HG02588 (cell line): Measurements from ENCODE around the gene MCM9.

Experiments
- ATAC-seq: cut with Tn5 transposase; IDR thresholded peaks from one replicate; pipeline ENCODE4 v1.9.1; 2021; ENCODE audit warnings: mild to moderate bottlenecking, moderate library complexity; ENCODE audit not compliant: unreplicated experiment

Gene MCM9

DNA sequence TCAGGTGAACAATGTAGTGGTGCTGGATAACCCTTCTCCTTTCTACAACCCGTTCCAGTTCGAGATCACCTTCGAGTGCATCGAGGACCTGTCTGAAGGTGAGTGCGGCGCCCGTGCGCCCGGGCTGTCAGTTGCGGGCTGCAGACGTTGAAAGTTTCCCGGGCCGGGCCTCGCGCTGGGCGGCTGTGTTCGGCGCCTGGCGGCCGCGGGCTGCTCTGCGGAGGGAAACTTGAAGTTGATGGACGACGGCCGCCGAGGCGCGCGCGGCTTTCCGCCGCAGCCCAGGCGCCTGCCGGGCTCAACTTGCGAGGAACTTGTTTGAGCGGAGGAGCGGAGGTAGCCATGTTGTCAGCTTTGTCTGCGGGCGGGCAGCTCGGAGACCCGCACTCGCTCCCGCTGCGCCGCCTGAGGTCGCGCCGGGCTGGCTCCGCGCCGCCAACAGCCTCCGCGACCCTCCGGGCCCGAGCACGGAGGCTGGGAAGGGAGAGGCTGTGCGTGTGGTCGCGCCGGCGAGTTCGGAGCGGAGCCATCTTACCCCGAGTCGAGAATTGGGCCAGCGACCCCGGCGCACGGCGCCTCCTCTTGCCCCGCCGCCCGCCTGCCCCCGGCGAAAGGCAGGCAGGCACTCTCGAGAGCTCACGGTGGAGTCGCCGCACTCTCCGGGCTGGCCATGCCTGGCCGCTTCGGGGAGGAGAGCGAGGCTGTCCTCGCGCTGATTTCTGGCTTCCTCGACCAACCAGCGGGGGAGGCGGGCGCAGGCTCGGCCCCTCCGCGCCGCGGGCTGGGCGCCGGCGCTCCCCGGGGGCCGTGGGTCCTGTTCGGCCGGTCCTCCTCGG lies 40.3 kb downstream of the MCM9 start:
- ATAC-seq: peak; percentile 37

DNA sequence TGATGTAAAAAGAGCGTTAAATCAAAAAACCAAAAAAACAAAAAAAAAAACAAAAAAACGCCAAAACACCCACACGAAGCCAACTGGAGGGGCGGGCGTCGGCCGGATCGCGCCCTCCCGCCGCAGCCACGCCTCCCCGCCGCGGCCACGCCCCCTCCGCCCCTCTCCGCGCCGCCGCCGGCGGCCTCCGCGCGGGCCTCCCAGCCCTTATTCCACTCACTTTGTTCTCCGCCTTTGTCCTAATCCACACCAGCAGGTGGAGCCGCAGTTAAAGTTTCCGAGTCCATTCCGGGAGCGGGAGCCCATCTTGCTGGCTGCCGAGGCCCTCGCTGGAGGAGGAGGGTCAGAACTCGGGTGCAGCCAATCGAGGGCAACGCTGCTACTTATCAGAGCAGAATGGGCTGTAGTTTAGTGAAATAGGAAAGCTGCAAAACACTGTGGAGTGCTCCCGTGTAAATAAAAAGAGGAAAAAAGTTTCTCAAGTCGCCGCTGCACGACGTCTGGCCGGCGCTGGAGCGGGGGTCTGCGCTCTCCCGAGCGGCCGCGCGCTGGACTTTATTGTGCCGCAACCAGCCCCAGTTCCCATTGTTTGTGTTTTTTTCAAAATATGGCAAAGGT lies 41.0 kb downstream of the MCM9 start, which contains the start of gene ASF1A:
Gene ASF1A, plus strand, starts transcription at position 346 of the 618 bp plus-strand sequence. Its CDS starts 262 bp downstream, at position 608.
- ATAC-seq: peak; percentile 60

DNA sequence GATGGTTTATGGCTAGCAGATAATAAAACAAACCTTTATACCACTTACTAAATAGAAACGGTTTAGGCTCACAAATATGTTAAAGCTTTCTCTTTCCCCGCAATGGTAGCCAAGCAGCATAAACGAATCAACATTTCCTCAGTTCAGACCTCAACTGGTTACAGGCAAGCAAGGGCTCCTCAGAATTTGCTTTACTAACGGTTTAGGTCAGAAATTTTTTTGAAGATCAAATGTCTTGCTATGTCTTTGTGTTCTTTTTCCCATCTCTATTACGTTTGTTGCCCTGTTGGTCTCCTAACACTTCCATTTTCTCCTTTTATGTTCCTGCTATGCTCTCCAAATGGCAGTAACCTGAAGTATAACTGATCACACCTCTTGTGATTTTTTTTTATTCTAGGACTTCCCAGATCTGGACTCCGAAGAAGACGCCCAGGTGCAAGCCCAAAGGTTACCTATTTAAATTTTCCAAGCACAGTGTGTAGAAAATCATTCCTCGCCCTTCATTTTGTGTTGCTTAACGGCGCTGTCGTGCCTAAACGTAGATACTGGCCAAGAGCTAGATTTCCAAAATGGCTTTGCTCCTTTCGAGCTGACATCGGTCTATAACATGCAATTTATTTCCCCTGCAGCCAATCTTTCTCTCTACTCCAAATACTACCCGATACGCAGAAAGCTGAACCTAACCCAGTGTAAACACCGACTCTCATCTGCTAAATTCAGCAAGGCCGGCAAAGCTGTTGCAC lies 41.7 kb downstream of the MCM9 start:
- ATAC-seq: no peak

DNA sequence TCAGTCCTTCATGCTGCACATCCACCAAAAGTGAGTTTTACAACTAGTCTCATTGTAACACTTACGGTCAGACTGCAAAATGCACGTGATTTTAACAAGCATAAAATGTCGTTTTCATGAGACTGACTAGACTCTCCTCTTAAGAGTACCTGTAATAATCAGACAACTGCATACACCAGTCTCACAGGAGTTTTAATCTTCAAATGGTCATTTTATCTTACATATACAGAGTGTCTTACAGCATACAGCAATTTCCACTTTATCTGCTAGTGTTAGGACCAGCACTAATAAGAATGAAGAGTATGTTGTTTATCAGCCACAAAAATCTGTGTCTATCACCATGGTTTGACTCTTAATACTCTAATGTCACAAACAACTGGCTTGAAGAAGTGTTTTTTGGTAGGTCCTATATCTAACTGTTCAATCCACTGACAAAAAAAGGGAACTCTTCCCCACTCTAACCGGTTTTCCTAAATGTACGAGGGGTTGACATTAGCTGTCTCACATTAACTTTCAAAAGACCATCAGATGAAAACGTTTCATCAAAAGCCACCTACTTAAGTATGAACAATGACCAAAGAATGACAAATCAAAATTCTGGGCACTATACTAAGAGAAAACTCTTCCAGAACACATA lies 42.5 kb downstream of the MCM9 start:
- no peak for ATAC-seq

DNA sequence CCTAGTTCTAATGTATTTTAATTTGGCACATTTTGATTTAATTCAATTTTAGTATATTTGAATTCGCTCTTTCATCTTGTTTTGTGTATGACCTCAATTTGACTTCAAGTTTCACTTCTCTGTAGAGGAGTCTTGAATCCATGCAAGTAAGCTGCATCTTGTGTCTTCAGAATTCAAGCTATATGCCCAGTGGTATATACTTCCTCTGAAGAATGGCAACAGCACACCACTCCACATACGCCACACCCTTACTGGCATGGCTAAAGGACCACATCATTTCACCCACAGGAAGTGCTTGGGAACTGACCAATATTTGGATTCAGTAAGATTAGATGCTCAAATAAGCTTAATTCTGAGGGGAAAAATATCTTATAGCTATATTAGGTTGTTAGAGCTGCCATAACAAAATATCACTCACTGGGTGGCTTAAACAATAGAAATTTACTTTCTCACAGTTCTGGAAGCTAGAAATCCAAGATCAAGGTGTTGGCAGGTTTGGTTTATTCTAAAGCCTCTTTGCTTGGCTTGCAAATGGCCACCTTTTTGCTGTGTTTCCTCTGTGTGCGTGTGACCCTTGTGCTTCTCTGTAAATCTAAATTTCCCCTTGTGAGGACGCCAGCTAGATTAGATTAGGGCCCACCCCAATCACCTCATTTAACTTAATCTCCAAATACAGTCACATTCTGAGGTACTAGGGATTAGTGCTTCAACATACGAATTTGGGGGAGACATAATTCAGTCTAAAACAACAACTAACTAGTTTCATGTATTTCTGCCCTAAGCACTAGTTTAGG lies 43.8 kb downstream of the MCM9 start:
- no peak for ATAC-seq

DNA sequence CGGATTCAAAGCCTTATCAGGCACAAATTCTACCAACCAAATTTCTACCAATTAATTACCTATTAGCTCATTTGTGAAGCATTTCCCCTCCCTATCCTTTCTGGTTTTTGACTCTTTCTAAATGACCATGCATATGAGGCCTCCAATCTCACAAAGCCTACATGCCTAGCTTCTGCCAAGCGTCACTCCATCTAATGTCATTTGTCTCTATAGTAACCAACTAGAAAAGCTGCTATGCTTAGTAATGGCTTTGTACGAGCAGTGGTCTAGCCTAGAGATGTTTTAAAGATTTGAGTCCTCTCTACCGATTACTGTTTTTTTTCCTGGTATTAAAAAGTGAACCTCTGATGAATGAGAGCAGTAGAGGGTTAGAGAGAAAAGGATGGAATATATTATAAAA lies 45.8 kb downstream of the MCM9 start:
- no peak for ATAC-seq

DNA sequence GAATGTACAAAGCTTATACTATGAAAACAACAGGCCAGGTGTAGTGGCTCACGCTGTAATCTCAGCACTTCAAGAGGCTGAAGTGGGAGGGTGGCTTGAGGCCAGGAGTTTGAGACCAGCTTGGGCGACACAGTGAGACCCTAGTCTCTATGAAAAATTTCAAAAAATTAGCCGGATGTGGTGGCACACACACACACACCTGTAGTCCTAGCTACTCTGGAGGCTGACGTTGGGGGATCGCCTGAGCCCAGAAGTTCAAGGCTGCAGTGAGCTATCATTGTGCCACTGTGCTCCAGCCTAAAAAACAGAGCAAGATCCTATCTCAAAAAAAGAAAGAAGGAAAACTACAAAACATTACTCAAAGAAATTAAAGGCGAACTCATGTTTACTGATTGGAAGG lies 48.3 kb downstream of the MCM9 start:
- ATAC-seq: no peak

DNA sequence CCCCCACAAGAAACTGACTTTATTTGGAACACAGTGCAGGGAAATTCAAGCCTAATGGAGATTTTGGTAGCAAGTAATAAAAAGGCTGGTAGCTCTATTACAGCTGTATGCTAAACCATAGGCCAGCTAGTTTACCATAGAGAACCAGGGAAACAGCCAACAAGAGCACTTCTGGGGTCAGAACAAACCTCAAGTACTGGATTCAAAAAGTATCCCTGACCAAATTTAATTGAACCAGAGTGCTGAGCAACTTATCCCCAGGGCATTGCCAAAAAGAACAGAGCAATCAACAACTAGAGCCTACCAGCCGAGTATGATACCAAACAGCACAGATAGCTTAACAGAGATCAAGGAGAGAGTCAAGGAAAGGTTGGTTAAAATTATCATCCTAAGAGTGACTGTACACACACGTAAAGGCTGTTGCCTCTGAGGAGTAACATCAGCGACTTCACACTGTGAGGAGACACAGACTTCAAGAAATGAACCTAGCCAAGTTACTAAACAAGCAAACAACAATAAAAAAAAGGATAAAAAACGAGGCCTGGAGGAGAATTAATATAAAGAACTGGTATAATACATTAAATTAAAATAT lies 52.5 kb downstream of the MCM9 start:
- no peak for ATAC-seq

DNA sequence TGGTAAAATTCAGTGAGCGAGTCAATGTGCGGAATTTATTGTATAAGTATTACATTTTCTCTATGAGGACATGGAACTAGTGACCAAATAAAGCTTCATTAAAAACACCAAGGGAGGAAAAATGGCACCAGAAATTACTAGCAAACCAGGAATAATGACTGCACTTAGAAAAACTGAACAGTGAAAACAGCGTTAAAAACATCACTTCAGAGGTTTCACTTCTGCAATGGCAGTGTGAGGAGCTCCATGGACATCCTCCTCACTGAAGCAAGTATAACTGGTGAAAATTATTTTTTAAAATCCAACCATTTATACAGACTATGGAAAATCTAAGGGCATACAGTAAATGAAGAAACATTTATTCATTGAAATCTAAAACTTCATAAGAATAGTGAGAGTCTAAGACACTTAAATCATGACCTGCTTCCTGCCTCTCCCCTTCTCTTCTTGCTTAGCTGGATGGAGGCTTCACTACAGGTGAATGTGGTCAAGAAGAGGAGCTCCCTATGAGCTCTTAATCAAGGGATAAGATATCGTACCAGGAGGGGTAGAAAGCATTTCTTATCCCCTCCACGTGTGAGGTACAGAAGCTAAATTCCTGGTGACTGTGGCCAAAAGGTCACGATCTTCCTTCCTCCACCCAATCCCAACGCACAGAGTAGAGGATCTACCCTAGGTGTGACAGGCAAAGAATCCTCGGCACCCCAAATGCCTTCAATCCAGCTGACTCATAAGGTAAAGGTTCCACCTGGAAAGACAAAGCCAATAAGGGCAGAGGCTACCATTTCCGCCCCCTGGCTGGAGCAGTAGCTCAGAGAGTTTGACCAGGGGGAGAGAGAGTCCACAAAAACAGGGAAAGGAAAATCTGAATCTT lies 53.3 kb downstream of the MCM9 start:
- peak; percentile 84 for ATAC-seq

DNA sequence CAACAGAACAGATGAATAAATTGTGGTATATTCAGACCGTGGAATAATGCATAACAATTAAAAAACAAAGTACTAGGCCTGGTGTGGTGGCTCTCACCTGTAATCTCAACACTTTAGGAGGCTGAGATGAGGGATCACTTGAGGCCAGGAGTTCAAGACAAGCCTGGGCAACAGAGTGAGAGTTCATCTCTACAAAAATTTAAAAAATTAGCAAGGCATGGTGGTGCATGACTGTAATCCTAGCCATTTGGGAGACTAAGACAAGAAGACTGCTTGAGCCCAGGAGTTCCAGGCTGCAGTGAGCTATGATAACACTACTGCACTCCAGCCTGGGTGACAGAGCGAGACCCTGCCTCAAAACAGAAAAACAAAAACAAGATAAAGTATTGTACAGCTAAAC lies 57.2 kb downstream of the MCM9 start:
- ATAC-seq: no peak

DNA sequence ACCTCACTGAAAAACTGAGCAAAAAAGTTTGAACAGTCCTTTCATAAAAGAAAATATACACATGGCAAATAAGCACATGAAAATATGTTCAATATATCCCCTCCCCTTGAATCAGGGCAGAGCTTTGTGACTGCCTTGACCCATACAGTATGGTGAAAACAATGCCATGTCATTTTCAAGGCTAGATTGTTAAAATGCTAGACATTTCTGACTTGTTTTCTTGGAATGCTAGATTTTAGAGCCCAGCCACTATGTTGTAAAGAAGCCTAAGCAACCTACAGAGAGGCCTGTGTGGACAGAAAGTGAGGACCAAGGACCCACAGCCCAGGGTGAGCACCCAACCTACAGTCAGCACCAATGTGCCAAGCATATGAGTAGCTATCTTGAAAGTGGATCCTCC lies 58.1 kb downstream of the MCM9 start:
- no peak for ATAC-seq

DNA sequence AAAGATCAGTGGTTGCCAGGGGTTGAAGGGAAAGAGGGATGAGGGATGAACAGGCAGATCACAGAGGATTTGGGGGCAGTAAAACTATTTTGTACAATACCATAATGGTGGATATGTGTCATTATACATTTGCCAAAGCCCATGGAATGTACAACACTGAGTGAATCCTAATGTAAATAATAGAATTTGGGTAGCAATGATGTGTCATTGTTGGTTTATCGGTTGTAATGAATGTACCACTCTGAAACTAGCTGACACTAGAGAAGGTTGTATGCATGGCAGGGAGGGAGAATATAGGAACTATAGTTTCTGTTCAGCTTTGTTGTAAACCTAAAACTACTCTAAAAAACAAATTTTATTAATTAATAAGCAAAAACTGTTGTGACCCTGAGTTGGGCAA lies 58.8 kb downstream of the MCM9 start:
- no peak for ATAC-seq

DNA sequence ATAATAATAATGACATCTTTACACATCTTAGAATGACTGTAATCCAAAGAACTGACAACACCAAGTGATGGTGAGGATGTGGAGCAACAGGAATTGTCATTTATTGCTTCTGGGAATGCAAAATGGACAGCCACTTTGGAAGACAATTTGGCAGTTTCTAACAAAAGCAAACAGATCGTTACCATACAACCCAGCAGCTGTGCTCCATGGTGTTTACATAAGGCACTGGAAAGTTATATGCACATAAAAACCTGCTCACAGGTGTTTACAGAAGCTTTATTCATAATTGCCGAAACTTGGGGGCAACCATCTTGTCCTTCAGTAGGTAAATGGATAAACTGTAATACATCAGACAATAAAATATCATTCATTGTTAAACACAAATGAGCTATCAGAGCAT lies 59.3 kb downstream of the MCM9 start:
- no peak for ATAC-seq

DNA sequence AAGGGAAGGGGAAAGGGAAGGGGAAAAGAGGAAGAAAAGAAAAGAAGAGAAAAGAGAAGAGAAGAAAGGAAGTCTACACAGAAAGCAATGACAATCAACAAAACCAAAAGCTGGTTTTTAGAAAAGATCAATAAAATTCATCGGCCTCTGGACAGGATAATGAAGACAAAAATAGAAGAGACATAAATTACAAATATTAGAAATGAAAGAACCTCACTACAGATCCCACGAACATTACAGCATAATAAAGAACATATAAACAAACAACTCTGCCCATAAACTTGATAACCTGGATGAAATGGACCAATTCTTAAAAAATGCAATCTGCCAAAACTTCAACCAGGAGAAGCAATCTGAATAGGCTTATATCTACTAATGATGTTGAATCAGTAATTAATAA lies 61.7 kb downstream of the MCM9 start:
- no peak for ATAC-seq

DNA sequence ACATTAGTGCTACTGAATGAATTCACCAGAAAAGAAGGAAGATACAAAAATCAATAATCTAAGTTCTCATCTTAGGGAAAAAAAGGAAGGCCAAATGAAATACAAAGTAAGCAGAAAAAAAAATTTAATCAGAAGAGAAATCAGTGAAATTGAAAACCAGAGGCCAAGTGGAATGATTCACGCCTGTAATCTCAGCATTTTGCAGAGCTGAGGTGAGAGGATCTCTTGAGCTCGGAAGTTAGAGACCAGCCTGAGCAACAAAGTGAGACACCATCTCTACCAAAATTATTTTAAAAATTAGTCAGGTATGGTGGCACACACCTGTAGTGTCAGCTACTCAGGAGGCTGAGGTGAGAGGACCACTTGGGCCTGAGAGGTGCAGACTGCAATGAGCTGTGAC lies 62.2 kb downstream of the MCM9 start:
- no peak for ATAC-seq

DNA sequence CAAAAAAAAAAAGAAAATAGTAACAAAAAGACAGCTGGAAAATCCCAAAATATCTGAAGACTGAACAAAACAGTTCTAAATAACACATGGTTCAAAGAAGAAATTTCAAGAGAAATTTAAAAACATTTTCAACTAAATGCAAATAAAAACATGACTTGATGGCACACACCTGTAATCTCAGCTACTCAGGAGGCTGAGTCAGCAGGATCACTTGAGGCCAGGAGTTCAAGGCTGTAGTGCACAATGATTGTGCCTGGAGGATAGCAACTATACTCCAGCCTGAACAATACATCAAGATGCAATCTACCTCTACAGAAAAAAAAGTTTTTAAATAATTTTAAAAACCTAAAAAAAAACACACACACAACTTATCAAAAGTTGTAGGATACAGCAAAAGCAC lies 62.6 kb downstream of the MCM9 start:
- ATAC-seq: no peak

DNA sequence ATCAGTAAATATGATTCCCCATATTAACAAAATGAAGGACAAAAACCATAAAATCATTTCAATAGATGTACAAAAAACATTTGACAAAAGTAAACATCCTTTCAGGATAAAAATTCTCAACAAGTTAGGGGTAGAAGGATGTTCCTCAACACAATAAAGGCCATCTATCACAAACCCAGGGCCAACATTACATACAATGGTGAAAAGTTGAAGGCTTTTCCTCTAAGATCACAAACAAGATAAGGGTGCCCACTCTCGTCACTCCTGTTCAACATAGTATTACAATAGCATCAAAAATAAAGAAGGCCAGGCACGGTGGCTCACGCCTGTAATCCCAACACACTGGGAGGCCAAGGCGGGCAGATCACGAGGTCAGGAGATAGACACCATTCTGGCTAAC lies 63.6 kb downstream of the MCM9 start:
- ATAC-seq: no peak

DNA sequence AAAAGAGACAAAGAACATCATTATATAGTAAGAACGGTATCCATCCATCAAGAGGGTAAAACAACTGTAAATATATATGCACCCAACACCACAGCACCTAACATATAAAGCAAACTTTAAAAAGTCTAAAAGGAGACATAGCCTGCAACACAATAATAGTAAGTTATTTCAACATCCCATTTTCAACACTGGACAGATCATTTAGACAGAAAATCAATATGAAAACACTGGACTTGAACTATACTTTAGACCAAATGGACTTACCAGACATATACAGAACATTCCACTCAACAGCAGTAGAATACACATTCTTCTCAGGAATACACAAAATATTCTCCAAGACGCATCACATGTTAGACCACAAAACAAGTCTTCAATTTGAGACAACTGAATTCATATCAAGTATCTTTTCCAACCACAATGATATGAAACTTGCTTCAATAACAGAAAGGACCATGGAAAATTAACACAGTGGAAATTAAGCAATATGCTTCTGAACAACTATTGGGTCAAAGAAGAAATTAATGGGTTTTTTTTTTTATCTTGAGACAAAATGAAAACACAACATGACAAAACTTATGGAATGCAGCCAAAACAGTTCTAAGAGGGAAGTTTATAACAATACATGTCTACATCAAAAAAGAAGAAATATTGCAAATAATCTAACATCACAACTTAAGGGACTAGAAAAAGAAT lies 64.9 kb downstream of the MCM9 start:
- ATAC-seq: no peak

DNA sequence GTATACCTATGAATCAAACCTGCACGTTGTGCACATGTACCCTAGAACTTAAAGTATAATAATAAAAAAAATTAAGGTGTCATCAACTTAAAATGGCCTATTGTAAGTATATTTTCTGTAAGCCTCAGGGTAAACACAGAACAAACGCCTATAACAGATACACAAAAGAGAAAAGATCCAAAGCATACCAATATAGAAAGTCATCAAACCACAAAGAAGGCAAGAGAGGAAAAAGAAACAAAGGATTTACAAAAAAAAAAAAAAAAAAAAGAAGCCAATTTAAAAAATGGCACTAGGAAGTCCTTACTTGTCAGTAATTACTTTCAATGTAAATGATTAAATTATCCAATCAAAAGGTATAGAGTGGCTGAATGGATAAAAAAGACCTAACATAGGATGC lies 65.6 kb downstream of the MCM9 start:
- no peak for ATAC-seq
